Measurements from ENCODE around the gene ARID3C. TPM values are rescaled to one million over a fixed set of nuclear protein-coding genes. Genes with fewer than 3 reads are reported as not detected.

ARID3C gene
- total RNA-seq, 2 experiments from 2014 or later = 0.25 to 0.34 TPM

DNA sequence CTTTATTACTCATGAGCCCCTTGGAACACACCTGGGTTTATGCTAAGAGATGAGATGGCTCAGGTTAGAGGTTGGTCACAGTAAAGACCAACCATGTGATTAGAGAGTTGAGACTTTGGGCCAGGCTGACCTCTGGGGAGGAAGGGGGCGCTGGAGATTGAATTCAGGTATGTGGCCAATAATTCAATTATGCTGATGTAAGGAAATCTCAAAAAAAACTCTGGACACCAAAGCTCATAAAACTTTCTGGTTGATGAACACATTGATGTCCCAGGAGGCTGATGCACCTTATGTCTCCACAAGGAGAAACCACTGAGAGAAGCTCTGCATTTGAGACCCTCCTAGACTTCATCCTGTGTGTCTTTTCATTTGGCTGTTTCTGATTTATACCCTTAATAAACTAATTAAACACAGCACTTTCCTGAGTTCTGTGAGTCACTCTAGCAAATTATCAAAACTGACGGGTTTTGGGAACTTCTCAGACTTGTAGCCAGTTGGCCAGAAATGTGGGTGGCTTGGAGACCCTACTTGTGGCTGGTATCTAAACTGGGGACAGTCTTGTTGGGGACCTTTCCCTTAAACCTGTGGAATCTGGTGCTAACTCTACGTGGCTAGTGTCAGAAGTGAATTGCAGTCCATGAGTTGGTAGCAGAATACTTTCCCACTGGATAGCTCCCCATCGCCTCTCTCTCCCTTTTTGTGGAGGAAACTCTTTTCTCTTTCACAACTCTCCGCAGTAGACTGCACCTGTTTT, 41.1 kb upstream of the ARID3C start:
- Mint-ChIP-seq H3K9me3 (peaks cover 5% of the 10 kb centered on the region), H3K4me3 (no peak overlapping the region), H3K27ac (peak overlapping the region; percentile 99), H3K36me3 (ENCODE audit: low read depth) (peaks cover 37% of the 10 kb centered on the region), H3K27me3 (no peaks in the 10 kb centered on the region), H3K4me1 (ENCODE audit: low read depth) (peaks cover 15% of the 10 kb centered on the region)
- intact Hi-C loops (cut with DNase I, micrococcal nuclease) = loop anchor here in 1 of 2 experiments (5.0 kb wide), 3 partner anchors 213 to 432 kb away; partner anchors contain the start of genes DNAI1, DNAJB5, FAM219A and STOML2
- ChIA-PET CTCF (no interaction called here), POLR2A (no interaction called here)
- Histone ChIP-seq H3K4me1 (ENCODE audit: insufficient read depth, low read length) (peaks cover 12% of the 10 kb centered on the region), H3K36me3 (ENCODE audit: insufficient read depth, low read length) (no peaks in the 10 kb centered on the region), H3K9me3 (ENCODE audit: control insufficient read depth in 1 of 2, insufficient read depth in 1 of 2, low read length in 2 of 2) (peaks cover 9 to 10% of the 10 kb centered on the region in 2 experiments), H3K4me3 (ENCODE audit: low read length) (no peak overlapping the region), H3K27me3 (ENCODE audit: control insufficient read depth in 1 of 2, insufficient read depth in 2 of 2, low read length in 2 of 2) (no peaks in the 10 kb centered on the region), H3K27ac (ENCODE audit: low read depth in 1 of 2, low read length in 2 of 2) (no peak overlapping the region)
- ATAC-seq (ENCODE audit: poor library complexity) = no peak
- DNase-seq = no peak
- TF ChIP-seq, protein P1, sequence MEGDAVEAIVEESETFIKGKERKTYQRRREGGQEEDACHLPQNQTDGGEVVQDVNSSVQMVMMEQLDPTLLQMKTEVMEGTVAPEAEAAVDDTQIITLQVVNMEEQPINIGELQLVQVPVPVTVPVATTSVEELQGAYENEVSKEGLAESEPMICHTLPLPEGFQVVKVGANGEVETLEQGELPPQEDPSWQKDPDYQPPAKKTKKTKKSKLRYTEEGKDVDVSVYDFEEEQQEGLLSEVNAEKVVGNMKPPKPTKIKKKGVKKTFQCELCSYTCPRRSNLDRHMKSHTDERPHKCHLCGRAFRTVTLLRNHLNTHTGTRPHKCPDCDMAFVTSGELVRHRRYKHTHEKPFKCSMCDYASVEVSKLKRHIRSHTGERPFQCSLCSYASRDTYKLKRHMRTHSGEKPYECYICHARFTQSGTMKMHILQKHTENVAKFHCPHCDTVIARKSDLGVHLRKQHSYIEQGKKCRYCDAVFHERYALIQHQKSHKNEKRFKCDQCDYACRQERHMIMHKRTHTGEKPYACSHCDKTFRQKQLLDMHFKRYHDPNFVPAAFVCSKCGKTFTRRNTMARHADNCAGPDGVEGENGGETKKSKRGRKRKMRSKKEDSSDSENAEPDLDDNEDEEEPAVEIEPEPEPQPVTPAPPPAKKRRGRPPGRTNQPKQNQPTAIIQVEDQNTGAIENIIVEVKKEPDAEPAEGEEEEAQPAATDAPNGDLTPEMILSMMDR (IDR thresholded peaks at IDR 0.05) = no peak

DNA sequence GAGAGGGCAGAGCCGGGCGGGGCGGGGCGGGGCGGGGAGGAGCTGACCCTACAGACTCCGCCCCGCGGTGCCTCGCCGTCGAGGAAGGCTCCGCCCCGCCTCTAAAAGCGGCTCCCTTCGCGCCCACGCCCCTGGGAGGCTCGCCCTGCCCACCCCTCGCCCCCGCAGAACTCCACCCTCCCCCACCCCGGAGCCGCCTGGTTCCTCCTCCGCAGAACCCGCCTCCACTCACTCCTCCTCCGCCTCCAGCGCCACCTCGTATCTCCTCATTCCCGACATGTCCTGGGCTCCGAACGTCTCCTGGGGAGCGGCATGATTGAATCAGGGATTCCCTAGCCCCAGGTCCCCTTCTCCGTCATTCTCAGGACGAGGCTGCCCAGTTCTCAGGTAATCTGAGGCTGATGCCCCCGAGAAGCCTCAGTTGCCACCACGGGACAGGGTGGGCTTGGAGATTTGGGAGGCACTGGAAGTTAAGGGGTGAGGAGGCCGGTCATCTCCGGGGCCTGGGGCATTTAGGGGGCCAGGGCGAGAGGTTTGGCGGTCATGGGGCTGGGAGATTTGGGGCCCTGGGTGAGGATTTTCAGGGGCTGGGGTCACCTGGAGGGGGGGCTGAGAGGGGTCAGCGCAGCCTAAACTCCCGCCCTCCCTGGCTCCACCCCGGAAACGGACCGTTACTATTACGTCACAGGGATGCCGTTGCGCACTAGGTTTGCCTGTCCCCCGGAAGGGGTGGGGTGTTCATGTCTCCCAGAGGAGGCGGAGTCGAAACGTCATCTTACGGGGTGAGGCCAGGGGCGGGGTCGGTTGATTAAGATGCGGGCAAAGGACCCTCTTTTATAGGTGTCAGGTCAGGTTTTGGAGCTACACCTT, 36.8 kb upstream of the ARID3C start:
- intact Hi-C loops (cut with DNase I, micrococcal nuclease) = loop anchor here in 1 of 2 experiments (2.0 to 5.0 kb wide), 5 partner anchors 35 to 437 kb away; partner anchors contain the start of genes DNAI1, DNAJB5, FAM219A and RPP25L
- Mint-ChIP-seq H3K4me3 (peak overlapping the region; percentile 97), H3K4me1 (ENCODE audit: low read depth) (peaks cover 52% of the 10 kb centered on the region), H3K9me3 (peaks cover 5% of the 10 kb centered on the region), H3K27ac (peak overlapping the region; percentile 99), H3K27me3 (no peaks in the 10 kb centered on the region), H3K36me3 (ENCODE audit: low read depth) (peaks cover 57% of the 10 kb centered on the region)
- H3K9me3 ChIP-seq (ENCODE audit: control insufficient read depth in 1 of 2, insufficient read depth in 1 of 2, low read length in 2 of 2) = peaks cover 3 to 10% of the 10 kb centered on the region in 2 experiments
- H3K4me3 ChIP-seq (ENCODE audit: low read length) = peak overlapping the region; percentile 90
- TF ChIP-seq, protein P1 (IDR thresholded peaks at IDR 0.05) = no peak
- CTCF ChIA-PET = interaction anchor here (0.8 to 6.7 kb wide), 5 partner anchors 18 to 37 kb away, joined by 3 to 57 read pairs (median 5); partner anchors contain the start of gene GALT
- H3K27me3 ChIP-seq (ENCODE audit: control insufficient read depth in 1 of 2, insufficient read depth in 2 of 2, low read length in 2 of 2) = no peaks in the 10 kb centered on the region
- peak; percentile 79 for ATAC-seq (ENCODE audit: poor library complexity)
- peak overlapping the region; percentile 95 to 99 for H3K27ac ChIP-seq (ENCODE audit: low read depth in 1 of 2, low read length in 2 of 2)
- peaks cover 55% of the 10 kb centered on the region for H3K4me1 ChIP-seq (ENCODE audit: insufficient read depth, low read length)
- peak; percentile 81 to 97 (median 88) for DNase-seq
- peaks cover 16% of the 10 kb centered on the region for H3K36me3 ChIP-seq (ENCODE audit: insufficient read depth, low read length)
- POLR2A ChIA-PET = interaction anchor here (0.6 to 4.7 kb wide), 10 partner anchors 9 to 451 kb away, joined by 3 to 54 read pairs (median 6); partner anchors contain the start of genes DCTN3, DNAI1, FAM219A and GALT

- DNase-seq = no peak
- ChIA-PET POLR2A (interaction anchor here (0.6 to 4.7 kb wide), 8 partner anchors 8 to 452 kb away, joined by 3 to 54 read pairs (median 6); partner anchors contain the start of genes DCTN3, GALT and SIGMAR1), CTCF (interaction anchor here (0.8 to 6.7 kb wide), 8 partner anchors 17 to 452 kb away, joined by 3 to 57 read pairs (median 5); partner anchors contain the start of genes GALT and SIGMAR1)
- no peaks in the 10 kb centered on the region for H3K27me3 ChIP-seq (ENCODE audit: control insufficient read depth in 1 of 2, insufficient read depth in 2 of 2, low read length in 2 of 2)
- Mint-ChIP-seq H3K27me3 (no peaks in the 10 kb centered on the region), H3K9me3 (peaks cover 5% of the 10 kb centered on the region), H3K4me1 (ENCODE audit: low read depth) (peaks cover 52% of the 10 kb centered on the region), H3K4me3 (peak overlapping the region; percentile 97), H3K36me3 (ENCODE audit: low read depth) (peaks cover 63% of the 10 kb centered on the region), H3K27ac (peak overlapping the region; percentile 99)
- peak overlapping the region; percentile 90 for H3K4me3 ChIP-seq (ENCODE audit: low read length)
- H3K27ac ChIP-seq (ENCODE audit: low read depth in 1 of 2, low read length in 2 of 2) = peak overlapping the region; percentile 64 to 92
- TF ChIP-seq, protein P1 (IDR thresholded peaks at IDR 0.05) = no peak
- peaks cover 22% of the 10 kb centered on the region for H3K36me3 ChIP-seq (ENCODE audit: insufficient read depth, low read length)
- no peak for ATAC-seq (ENCODE audit: poor library complexity)
- intact Hi-C loops (cut with DNase I, micrococcal nuclease) = loop anchor here in 1 of 2 experiments (2.0 to 5.0 kb wide), 4 partner anchors 52 to 437 kb away; partner anchors contain the start of genes DNAI1, DNAJB5, FAM219A and RPP25L
- H3K4me1 ChIP-seq (ENCODE audit: insufficient read depth, low read length) = peaks cover 60% of the 10 kb centered on the region
- peaks cover 3 to 7% of the 10 kb centered on the region in 2 experiments for H3K9me3 ChIP-seq (ENCODE audit: control insufficient read depth in 1 of 2, insufficient read depth in 1 of 2, low read length in 2 of 2)
Observed at GRCh38 chr9:34665067-34665380, 36.2 kb upstream of the ARID3C start.

Data from CD4-positive, alpha-beta T cell (primary cell).